ENCODE data around the gene FAF1.

- TF ChIP-seq POLR2A (IDR thresholded peaks at IDR 0.05; ENCODE audit: control extremely low read depth in 1 of 2, low read depth in 2 of 2, low read length in 2 of 2): no peak
- TF ChIP-seq YY1 (IDR thresholded peaks at IDR 0.05; ENCODE audit: low read depth, low read length): no peak
- TF ChIP-seq, protein P1, sequence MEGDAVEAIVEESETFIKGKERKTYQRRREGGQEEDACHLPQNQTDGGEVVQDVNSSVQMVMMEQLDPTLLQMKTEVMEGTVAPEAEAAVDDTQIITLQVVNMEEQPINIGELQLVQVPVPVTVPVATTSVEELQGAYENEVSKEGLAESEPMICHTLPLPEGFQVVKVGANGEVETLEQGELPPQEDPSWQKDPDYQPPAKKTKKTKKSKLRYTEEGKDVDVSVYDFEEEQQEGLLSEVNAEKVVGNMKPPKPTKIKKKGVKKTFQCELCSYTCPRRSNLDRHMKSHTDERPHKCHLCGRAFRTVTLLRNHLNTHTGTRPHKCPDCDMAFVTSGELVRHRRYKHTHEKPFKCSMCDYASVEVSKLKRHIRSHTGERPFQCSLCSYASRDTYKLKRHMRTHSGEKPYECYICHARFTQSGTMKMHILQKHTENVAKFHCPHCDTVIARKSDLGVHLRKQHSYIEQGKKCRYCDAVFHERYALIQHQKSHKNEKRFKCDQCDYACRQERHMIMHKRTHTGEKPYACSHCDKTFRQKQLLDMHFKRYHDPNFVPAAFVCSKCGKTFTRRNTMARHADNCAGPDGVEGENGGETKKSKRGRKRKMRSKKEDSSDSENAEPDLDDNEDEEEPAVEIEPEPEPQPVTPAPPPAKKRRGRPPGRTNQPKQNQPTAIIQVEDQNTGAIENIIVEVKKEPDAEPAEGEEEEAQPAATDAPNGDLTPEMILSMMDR (IDR thresholded peaks at IDR 0.05; ENCODE audit: control extremely low read depth in 1 of 3, insufficient read depth in 1 of 3, low read depth in 1 of 3, low read length in 3 of 3): no peak
- no peak for TF ChIP-seq CEBPB (IDR thresholded peaks at IDR 0.05; ENCODE audit: low read depth, low read length)
- TF ChIP-seq ATF2 (IDR thresholded peaks at IDR 0.05; ENCODE audit: low read length): no peak
- TF ChIP-seq TEAD4 (IDR thresholded peaks at IDR 0.05; ENCODE audit: low read depth, low read length): no peak
- no peak for TF ChIP-seq RFX5 (IDR thresholded peaks at IDR 0.05; ENCODE audit: borderline replicate concordance, low read depth, low read length)
- TF ChIP-seq POLR2AphosphoS5 (IDR thresholded peaks at IDR 0.05; ENCODE audit: low read depth, low read length): no peak
- TF ChIP-seq GABPA (IDR thresholded peaks at IDR 0.05; ENCODE audit: borderline replicate concordance, insufficient read depth, low read length): no peak
- no peak for TF ChIP-seq CREB1 (IDR thresholded peaks at IDR 0.05)
- no peak for TF ChIP-seq TCF12 (IDR thresholded peaks at IDR 0.05; ENCODE audit: low read depth, low read length)
Observed at GRCh38 chr1:50861772-50862171, 98.3 kb downstream of the FAF1 start.

All from H1 (cell line).